Ishikawa (cell line): ENCODE results near the gene MLLT3.
A peak's percentile ranks its signal among the peaks of the same experiment; 100 is the strongest.

Source experiments
- CEBPB ChIP-seq: IDR thresholded peaks from 2 replicates; pipeline ENCODE4 v1.6.1; 2012
- CREB1 ChIP-seq: IDR thresholded peaks from 2 replicates; pipeline ENCODE4 v1.6.1; 2012; ENCODE audit warnings: low read depth
- EGR1 ChIP-seq: IDR thresholded peaks from 2 replicates; pipeline ENCODE4 v1.6.1; 2012
- EP300 ChIP-seq: IDR thresholded peaks from 2 replicates; pipeline ENCODE4 v1.6.1; 2012; ENCODE audit warnings: borderline replicate concordance
- FOXM1 ChIP-seq: IDR thresholded peaks from 2 replicates; pipeline ENCODE4 v1.6.1; 2012; ENCODE audit warnings: low read depth, borderline replicate concordance
- NFIC ChIP-seq: IDR thresholded peaks from 2 replicates; pipeline ENCODE4 v1.6.1; 2012
- RAD21 ChIP-seq: IDR thresholded peaks from 2 replicates; pipeline ENCODE4 v1.6.1; 2012; ENCODE audit warnings: low read depth
- TAF1 ChIP-seq: IDR thresholded peaks from 2 replicates; pipeline ENCODE4 v1.6.1; 2012; ENCODE audit warnings: low read depth, mild to moderate bottlenecking
- TCF12 ChIP-seq: IDR thresholded peaks from 2 replicates; pipeline ENCODE4 v1.6.1; 2012; ENCODE audit warnings: low read depth
- TEAD4 ChIP-seq: IDR thresholded peaks from 2 replicates; pipeline ENCODE4 v1.6.1; 2012
- YY1 ChIP-seq: IDR thresholded peaks from 2 replicates; pipeline ENCODE4 v1.6.1; 2012; ENCODE audit warnings: low read depth
- ZBTB7A ChIP-seq: IDR thresholded peaks from 2 replicates; pipeline ENCODE4 v1.6.1; 2012; ENCODE audit warnings: low read depth
- TF ChIP-seq, protein P1 (sequence below): IDR thresholded peaks from 2 replicates; pipeline ENCODE4 v1.6.1; 2012
- TF ChIP-seq, protein P2 (sequence below): IDR thresholded peaks from 2 replicates; pipeline ENCODE4 v1.6.1; 2012
- TF ChIP-seq, protein P3 (sequence below): IDR thresholded peaks from 2 replicates; pipeline ENCODE4 v1.6.1; 2012; ENCODE audit warnings: low read depth, mild to moderate bottlenecking

Gene MLLT3

DNA sequence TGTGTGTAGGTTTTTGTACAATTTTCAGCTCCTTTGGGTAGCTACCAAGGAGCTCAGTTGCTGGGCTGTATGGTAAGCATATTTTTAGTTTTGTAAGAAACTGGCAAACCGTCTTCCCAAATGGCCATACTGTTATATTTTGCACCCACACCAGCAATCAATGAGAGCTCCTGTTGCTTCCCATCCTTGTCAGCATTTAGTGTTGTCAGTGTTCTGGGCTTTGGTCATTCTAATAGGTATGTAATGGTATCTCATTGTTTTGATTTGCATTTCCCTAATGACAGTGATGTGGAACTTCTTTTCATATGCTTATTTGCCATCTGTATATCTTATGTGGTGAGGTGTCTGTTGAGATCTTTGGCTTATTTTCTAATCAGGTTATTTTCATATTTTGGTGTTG, 320.1 kb downstream of the MLLT3 start:
- TF ChIP-seq YY1: no peak
- TF ChIP-seq, protein P1, sequence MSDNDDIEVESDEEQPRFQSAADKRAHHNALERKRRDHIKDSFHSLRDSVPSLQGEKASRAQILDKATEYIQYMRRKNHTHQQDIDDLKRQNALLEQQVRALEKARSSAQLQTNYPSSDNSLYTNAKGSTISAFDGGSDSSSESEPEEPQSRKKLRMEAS: no peak
- no peak for TF ChIP-seq EP300
- TF ChIP-seq CEBPB: no peak

DNA sequence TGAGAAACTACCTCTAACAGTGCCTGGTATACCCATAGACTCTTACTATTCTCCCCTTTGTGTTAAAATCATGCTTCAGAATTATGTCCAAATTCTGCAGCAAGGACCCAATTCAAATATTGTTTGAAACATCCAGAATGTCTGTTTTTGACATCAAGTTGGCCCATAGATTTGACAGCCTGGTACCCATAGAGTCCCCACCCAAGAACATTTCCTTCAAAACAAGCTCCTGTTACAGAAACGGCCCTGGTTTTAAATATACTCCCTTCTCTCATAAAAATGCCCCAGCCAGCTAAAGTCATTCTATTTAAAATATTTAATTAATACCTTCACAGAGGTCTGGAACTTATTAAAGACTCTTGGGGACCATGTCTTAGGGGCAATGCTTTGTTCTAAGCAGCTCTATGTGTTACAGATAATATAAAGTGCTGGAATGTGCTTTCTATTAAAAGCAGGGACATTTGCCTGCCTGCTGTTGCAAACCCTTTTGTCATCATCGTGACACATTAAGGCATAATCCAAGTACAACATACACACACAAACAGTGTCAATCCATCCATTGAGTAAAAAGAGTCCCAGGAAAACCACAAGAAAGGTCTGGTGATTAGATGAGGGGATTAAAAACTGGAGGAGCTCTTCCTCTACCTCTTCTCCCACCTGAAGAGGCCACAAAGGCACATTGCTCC, 321.7 kb downstream of the MLLT3 start:
- no peak for TF ChIP-seq ZBTB7A
- TF ChIP-seq TCF12: no peak
- no peak for TF ChIP-seq CEBPB
- TF ChIP-seq FOXM1: no peak
- TF ChIP-seq, protein P1: no peak
- TF ChIP-seq, protein P2, sequence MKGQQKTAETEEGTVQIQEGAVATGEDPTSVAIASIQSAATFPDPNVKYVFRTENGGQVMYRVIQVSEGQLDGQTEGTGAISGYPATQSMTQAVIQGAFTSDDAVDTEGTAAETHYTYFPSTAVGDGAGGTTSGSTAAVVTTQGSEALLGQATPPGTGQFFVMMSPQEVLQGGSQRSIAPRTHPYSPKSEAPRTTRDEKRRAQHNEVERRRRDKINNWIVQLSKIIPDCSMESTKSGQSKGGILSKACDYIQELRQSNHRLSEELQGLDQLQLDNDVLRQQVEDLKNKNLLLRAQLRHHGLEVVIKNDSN: no peak
- no peak for TF ChIP-seq EGR1
- no peak for TF ChIP-seq YY1
- TF ChIP-seq NFIC: no peak
- TF ChIP-seq TEAD4: no peak
- TF ChIP-seq EP300: no peak
- TF ChIP-seq, protein P3, sequence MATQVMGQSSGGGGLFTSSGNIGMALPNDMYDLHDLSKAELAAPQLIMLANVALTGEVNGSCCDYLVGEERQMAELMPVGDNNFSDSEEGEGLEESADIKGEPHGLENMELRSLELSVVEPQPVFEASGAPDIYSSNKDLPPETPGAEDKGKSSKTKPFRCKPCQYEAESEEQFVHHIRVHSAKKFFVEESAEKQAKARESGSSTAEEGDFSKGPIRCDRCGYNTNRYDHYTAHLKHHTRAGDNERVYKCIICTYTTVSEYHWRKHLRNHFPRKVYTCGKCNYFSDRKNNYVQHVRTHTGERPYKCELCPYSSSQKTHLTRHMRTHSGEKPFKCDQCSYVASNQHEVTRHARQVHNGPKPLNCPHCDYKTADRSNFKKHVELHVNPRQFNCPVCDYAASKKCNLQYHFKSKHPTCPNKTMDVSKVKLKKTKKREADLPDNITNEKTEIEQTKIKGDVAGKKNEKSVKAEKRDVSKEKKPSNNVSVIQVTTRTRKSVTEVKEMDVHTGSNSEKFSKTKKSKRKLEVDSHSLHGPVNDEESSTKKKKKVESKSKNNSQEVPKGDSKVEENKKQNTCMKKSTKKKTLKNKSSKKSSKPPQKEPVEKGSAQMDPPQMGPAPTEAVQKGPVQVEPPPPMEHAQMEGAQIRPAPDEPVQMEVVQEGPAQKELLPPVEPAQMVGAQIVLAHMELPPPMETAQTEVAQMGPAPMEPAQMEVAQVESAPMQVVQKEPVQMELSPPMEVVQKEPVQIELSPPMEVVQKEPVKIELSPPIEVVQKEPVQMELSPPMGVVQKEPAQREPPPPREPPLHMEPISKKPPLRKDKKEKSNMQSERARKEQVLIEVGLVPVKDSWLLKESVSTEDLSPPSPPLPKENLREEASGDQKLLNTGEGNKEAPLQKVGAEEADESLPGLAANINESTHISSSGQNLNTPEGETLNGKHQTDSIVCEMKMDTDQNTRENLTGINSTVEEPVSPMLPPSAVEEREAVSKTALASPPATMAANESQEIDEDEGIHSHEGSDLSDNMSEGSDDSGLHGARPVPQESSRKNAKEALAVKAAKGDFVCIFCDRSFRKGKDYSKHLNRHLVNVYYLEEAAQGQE: no peak
- no peak for TF ChIP-seq RAD21
- TF ChIP-seq TAF1: no peak
- no peak for TF ChIP-seq CREB1

DNA sequence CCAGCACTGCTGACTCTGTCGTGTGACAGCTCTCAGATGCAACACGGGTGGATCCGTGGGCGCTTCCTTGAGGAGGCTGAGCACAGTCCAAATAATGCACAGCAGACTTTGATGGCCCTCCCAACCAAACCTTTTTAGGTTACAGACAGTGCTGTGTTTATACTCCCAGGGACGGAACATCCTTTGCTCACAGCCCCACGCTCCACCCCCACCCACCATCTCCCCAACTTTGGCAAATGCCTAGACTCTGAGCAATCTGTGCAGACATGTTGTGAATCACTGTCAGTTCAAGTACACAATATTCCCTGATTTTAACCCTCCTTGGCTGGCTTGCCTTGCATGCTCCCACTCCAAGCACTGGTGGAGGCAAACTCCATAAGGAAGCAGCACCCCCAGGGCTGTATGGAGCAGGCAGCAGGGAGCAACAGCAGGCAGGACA, 324.6 kb downstream of the MLLT3 start:
- TF ChIP-seq EP300: no peak
- TF ChIP-seq, protein P1: no peak
- TF ChIP-seq RAD21: no peak
- no peak for TF ChIP-seq CREB1
- no peak for TF ChIP-seq FOXM1
- TF ChIP-seq EGR1: no peak
- TF ChIP-seq TCF12: no peak
- TF ChIP-seq YY1: no peak
- no peak for TF ChIP-seq ZBTB7A

DNA sequence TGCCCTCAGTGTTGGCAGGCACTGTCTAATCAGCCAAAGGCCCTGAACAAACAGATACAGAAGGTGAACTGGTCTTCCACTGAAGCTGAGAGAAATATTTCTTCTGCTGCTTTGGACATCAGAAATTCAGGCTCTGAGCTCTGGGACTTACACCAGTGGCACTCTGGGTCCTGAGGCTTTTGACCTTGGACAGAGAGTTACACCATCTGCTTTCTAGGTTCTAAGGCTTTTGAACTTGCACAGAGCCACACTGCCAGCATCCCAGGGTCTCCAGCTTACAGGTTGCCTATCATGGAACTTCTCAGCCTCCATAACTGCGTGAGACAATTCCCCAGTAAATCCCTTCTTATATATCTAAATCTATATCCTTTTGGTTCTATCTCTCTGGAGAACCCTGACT, 326.7 kb downstream of the MLLT3 start:
- TF ChIP-seq TEAD4: no peak

DNA sequence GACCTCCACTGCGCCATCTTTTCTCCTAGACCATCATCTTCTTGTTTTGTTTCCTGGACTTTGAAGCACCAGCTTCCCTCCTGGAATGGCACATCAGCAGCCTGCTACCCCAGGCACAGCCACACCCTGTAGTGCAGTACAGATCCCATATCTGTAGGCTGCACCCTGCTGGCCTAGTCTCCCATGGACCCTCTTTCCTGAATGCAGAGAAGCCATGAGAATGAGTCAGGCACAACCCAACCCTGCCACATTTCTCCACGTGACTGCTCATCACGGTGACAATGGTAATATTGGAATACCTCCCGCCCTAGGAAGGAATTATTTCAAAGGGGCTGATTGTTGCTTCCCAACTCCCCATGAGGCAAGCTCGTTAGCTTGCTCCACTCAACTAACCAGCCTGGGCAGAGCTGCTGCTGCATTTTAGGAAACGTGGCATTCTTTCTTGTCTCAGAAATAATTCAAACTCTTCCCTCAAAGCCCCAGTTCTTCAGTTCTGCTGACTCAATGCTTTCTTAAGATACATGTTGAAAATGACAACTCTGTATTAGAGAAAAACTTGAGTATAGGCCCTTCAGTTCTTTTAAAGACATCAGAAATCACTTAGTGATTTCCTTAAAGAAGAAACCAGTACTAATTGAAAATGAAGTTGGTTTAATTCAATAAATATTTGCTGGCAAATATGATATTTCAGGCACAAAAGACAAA, 328.1 kb downstream of the MLLT3 start:
- no peak for TF ChIP-seq ZBTB7A
- TF ChIP-seq CEBPB: no peak
- no peak for TF ChIP-seq EP300
- TF ChIP-seq, protein P2: peak; percentile 16; the same call in 1 of the 2 replicates
- TF ChIP-seq NFIC: no peak

DNA sequence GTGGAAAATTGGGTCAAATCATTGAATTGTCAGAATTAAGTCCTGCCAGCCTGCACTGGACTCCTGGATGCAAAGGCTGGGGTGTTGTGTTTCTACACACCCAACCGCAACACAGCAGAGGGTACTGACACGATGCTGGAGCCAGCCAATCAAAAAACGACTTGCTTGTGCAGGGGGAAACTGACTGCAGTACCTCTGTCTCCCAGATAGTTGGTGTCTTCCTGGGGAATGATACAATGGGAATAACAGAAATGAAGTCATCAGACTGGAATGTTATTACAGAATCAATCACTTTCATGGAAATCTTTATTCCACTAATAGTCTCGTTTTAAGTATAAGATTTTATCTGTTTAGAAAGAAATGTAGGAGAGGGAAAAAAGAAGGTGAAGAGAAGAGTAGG, 330.3 kb downstream of the MLLT3 start:
- no peak for TF ChIP-seq TCF12
- no peak for TF ChIP-seq EP300
- TF ChIP-seq, protein P3: no peak
- TF ChIP-seq RAD21: no peak
- TF ChIP-seq, protein P1: no peak
- no peak for TF ChIP-seq YY1
- TF ChIP-seq TEAD4: no peak
- TF ChIP-seq FOXM1: no peak
- TF ChIP-seq, protein P2: no peak
- TF ChIP-seq ZBTB7A: no peak
- no peak for TF ChIP-seq CEBPB
